GM21360 (cell line): Measurements from ENCODE around the gene PLEKHN1.
"Not testable (repeated sequence)": the region's sequence is repeated elsewhere in the genome, so short reads cannot be mapped to it uniquely, and the experiment has no call there.

ENCODE experiments used
- ATAC-seq: cut with Tn5 transposase; IDR thresholded peaks from one replicate; pipeline ENCODE4 v1.9.1; 2021; ENCODE audit warnings: mild to moderate bottlenecking, moderate library complexity; ENCODE audit not compliant: unreplicated experiment

Gene PLEKHN1

GRCh38 chr1:991275-991674 is 25.0 kb downstream of the PLEKHN1 start:
- not testable (repeated sequence) for ATAC-seq

- ATAC-seq: no peak
Measured at GRCh38 chr1:991895-992294, 25.6 kb downstream of the PLEKHN1 start.

GRCh38 chr1:992362-992761 is 26.1 kb downstream of the PLEKHN1 start:
- ATAC-seq: no peak

GRCh38 chr1:993379-993995 is 27.2 kb downstream of the PLEKHN1 start:
- ATAC-seq: no peak

DNA sequence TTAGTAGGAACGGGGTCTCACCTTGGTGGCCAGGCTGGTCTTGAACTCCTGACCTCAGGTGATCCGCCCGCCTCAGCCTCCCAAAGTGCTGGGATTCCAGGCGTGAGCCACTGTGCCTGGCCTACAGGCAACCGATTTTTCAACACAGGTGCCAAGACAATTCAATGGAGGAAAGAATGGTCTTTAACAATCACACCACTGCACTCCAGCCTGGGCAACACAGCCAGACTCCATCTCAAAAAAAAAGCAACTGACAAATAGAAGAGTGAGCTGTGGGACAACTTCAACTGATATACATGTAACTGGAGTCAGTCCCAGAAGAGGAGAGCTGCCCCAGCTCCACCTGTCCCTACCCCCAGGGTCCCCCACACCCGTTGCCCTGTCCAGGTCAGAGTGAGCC is 28.3 kb downstream of the PLEKHN1 start:
- not testable (repeated sequence) for ATAC-seq

GRCh38 chr1:995665-996633 is 29.7 kb downstream of the PLEKHN1 start:
- ATAC-seq: no peak

DNA sequence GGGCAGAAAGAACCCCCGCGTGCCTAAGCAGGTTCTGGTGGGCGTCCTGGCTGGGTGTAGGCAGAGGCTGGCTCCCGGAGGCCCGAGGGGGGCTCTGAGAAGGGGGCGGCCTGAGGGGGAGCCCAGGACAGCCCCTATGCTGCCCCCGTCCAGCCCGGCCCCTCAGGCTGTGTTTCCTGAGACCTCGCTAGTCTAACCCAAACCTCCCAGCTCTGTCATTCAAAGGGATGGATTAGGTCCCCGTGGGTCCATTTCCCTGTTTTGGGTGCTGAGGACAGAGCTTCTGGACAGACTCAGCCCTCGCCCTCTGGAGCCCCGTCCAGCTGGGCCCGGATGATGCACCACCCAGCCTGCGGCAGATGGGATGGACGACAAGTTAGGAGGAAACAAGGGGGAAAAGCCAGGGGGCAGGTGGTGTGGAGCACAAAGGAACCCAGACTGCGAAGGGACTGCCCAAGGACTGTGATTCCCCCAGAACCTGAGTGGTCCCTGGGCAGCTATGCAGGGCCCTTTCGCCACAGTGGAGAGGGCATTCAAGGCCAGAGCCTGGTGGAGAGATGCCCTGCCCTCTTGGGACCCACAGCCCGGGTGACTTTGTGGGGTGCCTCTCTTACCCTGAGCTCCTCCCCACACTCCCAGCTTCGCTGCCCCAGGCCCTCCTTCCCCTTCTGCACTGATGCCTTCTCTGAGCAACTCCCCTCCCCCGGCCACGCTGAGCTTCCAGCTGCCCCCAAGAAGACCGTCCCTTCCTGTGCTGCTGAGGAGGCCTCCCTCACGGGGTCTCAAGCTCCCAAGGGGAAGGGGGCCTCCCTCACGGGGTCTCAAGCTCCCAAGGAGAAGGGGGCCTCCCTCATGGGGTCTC is 30.8 kb downstream of the PLEKHN1 start:
- no peak for ATAC-seq

GRCh38 chr1:997713-997992 is 31.4 kb downstream of the PLEKHN1 start:
- ATAC-seq: no peak

DNA sequence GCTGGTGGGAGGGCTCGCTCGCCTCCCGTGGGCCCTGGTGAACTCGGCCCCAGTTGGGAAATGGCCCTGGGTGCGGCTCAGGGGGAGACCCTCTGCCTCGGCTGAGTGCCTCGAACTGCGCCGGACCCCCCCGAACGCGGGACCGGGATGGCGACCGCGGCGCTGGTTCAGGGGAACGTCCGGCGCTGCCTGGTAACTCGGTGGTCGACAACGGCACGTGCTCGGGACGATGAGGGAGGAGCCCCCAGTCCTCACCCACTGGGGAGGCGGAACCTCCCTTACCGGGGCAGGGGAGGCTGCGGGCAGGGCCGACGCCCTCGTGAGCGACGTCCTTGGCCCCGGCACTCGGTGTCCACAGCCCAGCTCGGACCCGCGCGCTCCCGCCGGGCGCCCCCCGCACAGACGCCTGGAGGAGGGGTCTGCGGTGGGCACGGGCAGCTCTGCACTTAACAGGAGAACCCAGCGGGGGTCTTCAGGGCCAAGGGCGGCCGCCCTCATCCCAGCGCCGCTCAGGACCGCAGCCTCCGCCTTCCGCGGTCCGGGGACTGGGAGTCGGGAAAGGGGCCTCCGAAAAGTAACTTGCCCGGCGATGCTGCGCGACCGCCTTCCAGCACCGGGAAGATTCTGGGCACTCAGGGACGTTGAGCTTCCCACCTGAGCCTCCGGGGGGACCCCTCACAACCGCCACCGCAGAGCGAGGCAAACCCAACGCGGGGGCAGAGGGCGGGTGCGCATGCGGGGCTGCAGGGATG is 31.9 kb downstream of the PLEKHN1 start:
- ATAC-seq: no peak

- no peak for ATAC-seq
Measured at GRCh38 chr1:998745-998994, 32.4 kb downstream of the PLEKHN1 start.

- no peak for ATAC-seq
Measured at GRCh38 chr1:998995-999724, 32.9 kb downstream of the PLEKHN1 start.

GRCh38 chr1:999725-1000356 is 33.6 kb downstream of the PLEKHN1 start, which contains the start of gene HES4:
HES4 (minus strand) TSS chr1:1000097; CDS start chr1:999973, 124 bp downstream.
- ATAC-seq: no peak

GRCh38 chr1:1000357-1001056 is 34.2 kb downstream of the PLEKHN1 start:
- no peak for ATAC-seq

- no peak for ATAC-seq
Measured at GRCh38 chr1:1001057-1001783, 34.9 kb downstream of the PLEKHN1 start.

- no peak for ATAC-seq
Measured at GRCh38 chr1:1003618-1004419, 37.5 kb downstream of the PLEKHN1 start.

DNA sequence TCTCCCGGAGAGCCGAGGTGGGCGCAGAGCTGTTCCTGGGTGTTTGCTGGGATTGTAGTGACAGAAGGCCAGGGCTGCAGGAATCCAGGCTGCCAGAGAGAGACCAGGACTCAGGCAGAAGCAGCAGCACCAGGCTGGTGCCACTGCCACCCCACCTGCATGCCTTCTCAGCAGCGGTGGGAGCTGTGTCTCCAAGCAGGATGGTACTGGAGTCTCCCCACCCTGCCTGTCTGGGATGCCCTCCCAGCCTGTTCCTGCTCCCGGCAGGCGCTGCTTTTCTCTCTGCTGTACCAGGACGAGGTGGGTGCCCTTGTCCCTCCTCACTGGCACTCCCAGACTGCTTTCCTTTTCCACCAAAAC is 38.1 kb downstream of the PLEKHN1 start:
- ATAC-seq: no peak

DNA sequence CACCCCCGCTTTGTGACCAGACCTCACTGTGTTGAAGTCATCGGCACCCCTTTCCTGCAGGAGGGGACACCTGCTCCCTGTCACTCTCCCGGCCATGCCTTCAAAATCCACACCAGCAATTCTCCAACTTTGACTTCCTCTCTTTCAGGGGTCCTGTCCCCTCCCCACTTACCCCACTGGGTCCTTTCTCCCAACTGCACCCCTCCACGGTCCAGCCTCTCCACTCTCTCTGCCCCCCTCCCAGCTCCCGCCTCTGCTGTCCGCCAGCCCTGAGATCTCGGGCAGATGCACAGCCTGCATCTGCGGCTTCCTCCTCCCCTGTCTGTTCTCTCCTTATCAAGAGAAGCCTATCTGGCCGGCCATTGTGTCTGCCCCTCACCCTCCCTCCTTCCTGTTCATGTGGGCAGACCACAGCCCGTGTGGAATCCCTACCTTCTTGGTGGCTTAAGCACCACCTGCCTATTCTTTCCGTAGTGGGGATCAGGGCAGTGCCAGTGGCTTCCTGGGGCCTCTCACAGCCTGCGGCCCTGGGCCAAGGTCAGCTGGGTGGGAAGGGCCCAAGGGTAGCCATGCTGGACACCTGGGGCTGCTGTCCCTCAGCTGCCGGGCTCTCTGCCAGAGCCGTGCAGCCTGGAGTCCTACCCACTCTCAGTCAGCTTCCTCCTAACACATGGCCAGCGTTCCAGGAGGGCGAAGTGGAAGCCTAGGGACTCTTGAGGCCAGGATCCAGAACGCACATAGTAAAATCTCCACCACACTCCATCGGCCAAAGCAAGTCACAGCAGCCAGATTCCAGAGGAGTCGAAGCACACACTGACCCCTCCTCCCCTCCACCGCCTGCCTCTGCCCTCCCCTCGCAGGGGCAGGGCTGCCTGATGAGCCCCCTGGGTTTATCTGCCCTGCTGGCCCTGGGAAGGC is 38.8 kb downstream of the PLEKHN1 start:
- no peak for ATAC-seq
